ENCODE data around the gene LRRN2.

LRRN2 gene

DNA sequence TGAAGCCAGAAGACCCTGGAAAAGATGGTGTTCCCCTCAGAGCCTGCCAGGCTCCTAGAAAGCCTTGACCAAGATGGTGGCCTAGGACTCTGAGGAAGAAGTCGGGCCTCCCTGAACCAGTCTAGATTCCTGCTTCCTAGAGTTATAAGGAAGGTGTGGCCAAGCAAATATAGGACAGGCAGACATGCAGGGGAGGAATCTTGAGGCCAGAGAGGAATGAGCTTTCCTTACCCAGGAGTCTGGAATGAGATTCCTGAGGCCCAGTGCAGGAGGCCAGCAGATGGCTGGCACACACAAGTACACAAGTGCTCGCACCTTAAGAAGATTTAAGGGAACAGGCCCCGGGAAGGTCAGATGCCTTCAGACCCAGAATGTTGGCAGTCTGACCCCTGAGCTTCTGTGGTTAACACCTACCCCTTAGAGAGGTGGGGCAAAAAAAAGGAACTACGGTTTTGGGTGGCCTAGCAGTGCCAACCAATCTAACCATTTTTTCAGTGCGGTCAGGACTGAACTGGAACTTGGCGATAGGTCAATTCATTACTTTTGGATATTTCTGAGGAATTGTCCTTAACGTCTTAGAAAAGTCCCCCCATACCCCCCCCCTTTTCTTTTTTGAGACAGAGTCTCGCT is 96.0 kb downstream of the LRRN2 start:
- no peak overlapping the region for H3K27ac ChIP-seq (ENCODE audit: low read length)
- H3K9me3 ChIP-seq (ENCODE audit: control insufficient read depth in 1 of 2, low read length in 2 of 2), result no peaks in the 10 kb centered on the region
- no peaks in the 10 kb centered on the region for H3K27me3 ChIP-seq (ENCODE audit: low read depth, low read length)
- H3K4me1 ChIP-seq (ENCODE audit: control insufficient read depth in 1 of 2, insufficient read depth in 2 of 2, low read length in 2 of 2), result no peaks in the 10 kb centered on the region
- H3K4me3 ChIP-seq (ENCODE audit: low read depth in 1 of 2, low read length in 2 of 2), result no peak overlapping the region
- no peaks in the 10 kb centered on the region for H3K36me3 ChIP-seq (ENCODE audit: control insufficient read depth in 1 of 2, insufficient read depth in 2 of 2, low read length in 2 of 2)

DNA sequence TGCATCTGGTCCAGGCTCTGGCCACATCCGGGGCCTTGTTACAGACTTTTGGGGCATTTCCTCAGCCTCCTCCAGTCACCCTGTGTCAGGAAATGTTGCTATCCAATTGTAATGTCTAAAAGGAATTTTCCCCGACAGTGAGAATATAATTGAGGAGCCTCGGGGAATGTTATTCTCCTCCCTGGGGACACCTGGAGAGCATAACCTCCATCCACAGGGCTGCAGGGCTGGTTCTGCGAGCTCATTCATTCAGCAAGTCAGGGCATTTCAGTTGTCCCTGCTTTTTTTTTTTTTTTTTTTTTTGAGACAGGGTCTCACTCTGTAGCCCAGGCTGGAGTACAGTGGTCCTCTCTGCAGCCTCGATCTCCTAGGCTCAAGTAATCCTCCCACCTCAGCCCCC is 96.7 kb downstream of the LRRN2 start:
- Histone ChIP-seq H3K4me3 (ENCODE audit: low read depth in 1 of 2, low read length in 2 of 2) (no peak overlapping the region), H3K9me3 (ENCODE audit: control insufficient read depth in 1 of 2, low read length in 2 of 2) (no peaks in the 10 kb centered on the region), H3K27me3 (ENCODE audit: low read depth, low read length) (no peaks in the 10 kb centered on the region), H3K36me3 (ENCODE audit: control insufficient read depth in 1 of 2, insufficient read depth in 2 of 2, low read length in 2 of 2) (no peaks in the 10 kb centered on the region), H3K4me1 (ENCODE audit: control insufficient read depth in 1 of 2, insufficient read depth in 2 of 2, low read length in 2 of 2) (no peaks in the 10 kb centered on the region), H3K27ac (ENCODE audit: low read length) (no peak overlapping the region)

GRCh38 chr1:204587621-204588020 is 97.9 kb downstream of the LRRN2 start:
- Histone ChIP-seq H3K9me3 (ENCODE audit: control insufficient read depth in 1 of 2, low read length in 2 of 2) (no peaks in the 10 kb centered on the region), H3K36me3 (ENCODE audit: control insufficient read depth in 1 of 2, insufficient read depth in 2 of 2, low read length in 2 of 2) (no peaks in the 10 kb centered on the region), H3K27ac (ENCODE audit: low read length) (no peak overlapping the region), H3K27me3 (ENCODE audit: low read depth, low read length) (no peaks in the 10 kb centered on the region), H3K4me1 (ENCODE audit: control insufficient read depth in 1 of 2, insufficient read depth in 2 of 2, low read length in 2 of 2) (no peaks in the 10 kb centered on the region), H3K4me3 (ENCODE audit: low read depth in 1 of 2, low read length in 2 of 2) (no peak overlapping the region)

- no peaks in the 10 kb centered on the region for H3K36me3 ChIP-seq (ENCODE audit: control insufficient read depth in 1 of 2, insufficient read depth in 2 of 2, low read length in 2 of 2)
- H3K4me1 ChIP-seq (ENCODE audit: control insufficient read depth in 1 of 2, insufficient read depth in 2 of 2, low read length in 2 of 2), result no peaks in the 10 kb centered on the region
- H3K27ac ChIP-seq (ENCODE audit: low read length), result no peak overlapping the region
- H3K27me3 ChIP-seq (ENCODE audit: low read depth, low read length), result no peaks in the 10 kb centered on the region
- no peak overlapping the region for H3K4me3 ChIP-seq (ENCODE audit: low read depth in 1 of 2, low read length in 2 of 2)
- H3K9me3 ChIP-seq (ENCODE audit: control insufficient read depth in 1 of 2, low read length in 2 of 2), result no peaks in the 10 kb centered on the region
Observed at GRCh38 chr1:204584699-204585372, 100.7 kb downstream of the LRRN2 start.

GRCh38 chr1:204583909-204584632 is 101.5 kb downstream of the LRRN2 start:
- Histone ChIP-seq H3K27ac (ENCODE audit: low read length) (no peak overlapping the region), H3K4me1 (ENCODE audit: control insufficient read depth in 1 of 2, insufficient read depth in 2 of 2, low read length in 2 of 2) (peaks cover 3 to 5% of the 10 kb centered on the region in 2 donors), H3K36me3 (ENCODE audit: control insufficient read depth in 1 of 2, insufficient read depth in 2 of 2, low read length in 2 of 2) (no peaks in the 10 kb centered on the region), H3K4me3 (ENCODE audit: low read depth in 1 of 2, low read length in 2 of 2) (no peak overlapping the region), H3K27me3 (ENCODE audit: low read depth, low read length) (no peaks in the 10 kb centered on the region), H3K9me3 (ENCODE audit: control insufficient read depth in 1 of 2, low read length in 2 of 2) (no peaks in the 10 kb centered on the region)

DNA sequence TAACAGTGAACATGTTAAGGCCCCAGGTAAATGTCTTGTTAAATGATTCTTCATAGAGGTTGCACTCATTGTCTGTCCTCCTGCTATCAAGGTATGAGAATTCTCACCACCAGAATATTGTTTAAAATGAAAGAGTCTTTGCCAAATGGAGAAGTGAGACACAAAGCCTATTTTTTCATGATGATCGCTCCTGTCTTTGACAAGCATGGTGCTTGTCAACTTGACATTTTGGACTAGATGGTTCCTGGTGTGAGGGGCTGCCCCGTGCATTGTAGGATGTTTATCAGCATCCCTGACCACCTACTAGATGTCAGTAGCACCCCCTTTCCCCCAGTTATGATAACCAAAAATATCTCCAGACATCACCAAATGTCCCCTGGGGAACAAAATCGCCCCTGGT is 103.8 kb downstream of the LRRN2 start:
- Histone ChIP-seq H3K27ac (ENCODE audit: low read length) (no peak overlapping the region), H3K27me3 (ENCODE audit: low read depth, low read length) (no peaks in the 10 kb centered on the region), H3K4me3 (ENCODE audit: low read depth in 1 of 2, low read length in 2 of 2) (no peak overlapping the region), H3K36me3 (ENCODE audit: control insufficient read depth in 1 of 2, insufficient read depth in 2 of 2, low read length in 2 of 2) (no peaks in the 10 kb centered on the region), H3K9me3 (ENCODE audit: control insufficient read depth in 1 of 2, low read length in 2 of 2) (no peaks in the 10 kb centered on the region), H3K4me1 (ENCODE audit: control insufficient read depth in 1 of 2, insufficient read depth in 2 of 2, low read length in 2 of 2) (peaks cover 9% of the 10 kb centered on the region in 2 donors)

- Histone ChIP-seq H3K4me3 (ENCODE audit: low read depth in 1 of 2, low read length in 2 of 2) (no peak overlapping the region), H3K36me3 (ENCODE audit: control insufficient read depth in 1 of 2, insufficient read depth in 2 of 2, low read length in 2 of 2) (no peaks in the 10 kb centered on the region), H3K27me3 (ENCODE audit: low read depth, low read length) (no peaks in the 10 kb centered on the region), H3K27ac (ENCODE audit: low read length) (no peak overlapping the region), H3K9me3 (ENCODE audit: control insufficient read depth in 1 of 2, low read length in 2 of 2) (no peaks in the 10 kb centered on the region), H3K4me1 (ENCODE audit: control insufficient read depth in 1 of 2, insufficient read depth in 2 of 2, low read length in 2 of 2) (peaks cover 9% of the 10 kb centered on the region in 2 donors)
Observed at GRCh38 chr1:204580862-204581261, 104.7 kb downstream of the LRRN2 start.

DNA sequence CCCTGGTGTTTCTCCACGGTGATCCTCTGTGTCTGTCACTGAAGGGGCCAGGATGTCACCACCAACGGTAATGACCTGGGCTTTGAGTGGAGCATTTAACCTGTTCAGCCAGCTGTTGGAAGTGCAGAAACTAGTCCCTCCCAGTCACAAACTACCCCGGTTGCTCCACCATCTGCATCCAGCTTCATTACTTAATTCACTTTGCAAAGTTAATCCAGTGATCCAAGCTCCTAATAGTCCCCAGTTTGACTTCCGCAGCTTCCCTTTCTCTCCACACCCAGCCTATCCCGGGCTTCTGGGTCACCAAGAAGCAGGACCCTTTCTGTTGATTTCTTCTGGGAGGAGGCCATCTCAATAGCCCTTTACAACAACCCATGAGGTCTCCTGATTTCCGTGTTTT is 105.9 kb downstream of the LRRN2 start:
- Histone ChIP-seq H3K27ac (ENCODE audit: low read length) (no peak overlapping the region), H3K4me3 (ENCODE audit: low read depth in 1 of 2, low read length in 2 of 2) (peak overlapping the region; percentile 43 to 52), H3K27me3 (ENCODE audit: low read depth, low read length) (no peaks in the 10 kb centered on the region), H3K9me3 (ENCODE audit: control insufficient read depth in 1 of 2, low read length in 2 of 2) (no peaks in the 10 kb centered on the region), H3K36me3 (ENCODE audit: control insufficient read depth in 1 of 2, insufficient read depth in 2 of 2, low read length in 2 of 2) (no peaks in the 10 kb centered on the region), H3K4me1 (ENCODE audit: control insufficient read depth in 1 of 2, insufficient read depth in 2 of 2, low read length in 2 of 2) (peaks cover 9% of the 10 kb centered on the region in 2 donors)

- peak overlapping the region; percentile 43 to 52 for H3K4me3 ChIP-seq (ENCODE audit: low read depth in 1 of 2, low read length in 2 of 2)
- H3K27ac ChIP-seq (ENCODE audit: low read length), result peak overlapping the region; percentile 33
- H3K27me3 ChIP-seq (ENCODE audit: low read depth, low read length), result no peaks in the 10 kb centered on the region
- peaks cover 9 to 10% of the 10 kb centered on the region in 2 donors for H3K4me1 ChIP-seq (ENCODE audit: control insufficient read depth in 1 of 2, insufficient read depth in 2 of 2, low read length in 2 of 2)
- no peaks in the 10 kb centered on the region for H3K36me3 ChIP-seq (ENCODE audit: control insufficient read depth in 1 of 2, insufficient read depth in 2 of 2, low read length in 2 of 2)
- H3K9me3 ChIP-seq (ENCODE audit: control insufficient read depth in 1 of 2, low read length in 2 of 2), result no peaks in the 10 kb centered on the region
Observed at GRCh38 chr1:204578867-204579664, 106.5 kb downstream of the LRRN2 start.

GRCh38 chr1:204577794-204578478 is 107.6 kb downstream of the LRRN2 start:
- Histone ChIP-seq H3K4me3 (ENCODE audit: low read depth in 1 of 2, low read length in 2 of 2) (no peak overlapping the region), H3K9me3 (ENCODE audit: control insufficient read depth in 1 of 2, low read length in 2 of 2) (no peaks in the 10 kb centered on the region), H3K4me1 (ENCODE audit: control insufficient read depth in 1 of 2, insufficient read depth in 2 of 2, low read length in 2 of 2) (peaks cover 9 to 15% of the 10 kb centered on the region in 2 donors), H3K27ac (ENCODE audit: low read length) (peak overlapping the region; percentile 33), H3K36me3 (ENCODE audit: control insufficient read depth in 1 of 2, insufficient read depth in 2 of 2, low read length in 2 of 2) (peaks cover 0 to 4% of the 10 kb centered on the region in 2 donors), H3K27me3 (ENCODE audit: low read depth, low read length) (no peaks in the 10 kb centered on the region)
